Measurements from ENCODE around the gene PCSK5.

The PCSK5 gene

GRCh38 chr9:76373173-76373783 lies 482.8 kb downstream of the PCSK5 start:
- DNase-seq = no peak

GRCh38 chr9:76373784-76374474 lies 483.5 kb downstream of the PCSK5 start:
- no peak for DNase-seq

- DNase-seq = no peak
Measured at GRCh38 chr9:76374783-76375559, 484.5 kb downstream of the PCSK5 start.

GRCh38 chr9:76377791-76378190 lies 487.3 kb downstream of the PCSK5 start:
- DNase-seq = no peak

- no peak for DNase-seq
Measured at GRCh38 chr9:76378367-76379073, 488.0 kb downstream of the PCSK5 start.

- no peak for DNase-seq
Measured at GRCh38 chr9:76379494-76379893, 489.0 kb downstream of the PCSK5 start.

- no peak for DNase-seq
Measured at GRCh38 chr9:76390656-76391055, 500.2 kb downstream of the PCSK5 start.

GRCh38 chr9:76394195-76394959 lies 503.9 kb downstream of the PCSK5 start, which contains the start of gene RFK:
RFK (minus strand) TSS chr9:76394426; CDS start chr9:76394171, 255 bp downstream.
- DNase-seq = no peak

- DNase-seq = peak; percentile 53
Measured at GRCh38 chr9:76394960-76395252, 504.4 kb downstream of the PCSK5 start.

- DNase-seq = no peak
Measured at GRCh38 chr9:76395381-76395780, 504.9 kb downstream of the PCSK5 start.

GRCh38 chr9:76396144-76396543 lies 505.7 kb downstream of the PCSK5 start:
- DNase-seq = no peak

GRCh38 chr9:76396597-76396996 lies 506.1 kb downstream of the PCSK5 start:
- no peak for DNase-seq

GRCh38 chr9:76399856-76400255 lies 509.4 kb downstream of the PCSK5 start:
- no peak for DNase-seq

- DNase-seq = no peak
Measured at GRCh38 chr9:76400534-76401096, 510.1 kb downstream of the PCSK5 start.

- no peak for DNase-seq
Measured at GRCh38 chr9:76401176-76401575, 510.7 kb downstream of the PCSK5 start.

- DNase-seq = no peak
Measured at GRCh38 chr9:76401580-76402354, 511.3 kb downstream of the PCSK5 start.

GRCh38 chr9:76403352-76403751 lies 512.9 kb downstream of the PCSK5 start:
- DNase-seq = no peak

GRCh38 chr9:76404401-76404800 lies 513.9 kb downstream of the PCSK5 start:
- DNase-seq = no peak

- DNase-seq = no peak
Measured at GRCh38 chr9:76405340-76405739, 514.9 kb downstream of the PCSK5 start.

GRCh38 chr9:76405868-76406267 lies 515.4 kb downstream of the PCSK5 start:
- DNase-seq = no peak
